GM23338 (cell line): ENCODE data around the gene OR10G7. TPM values are rescaled to one million over a fixed set of nuclear protein-coding genes. Genes with fewer than 3 reads are reported as not detected.
"Not testable (repeated sequence)": the region's sequence is repeated elsewhere in the genome, so short reads cannot be mapped to it uniquely, and the experiment has no call there.

ENCODE experiments used
- ATAC-seq: fragments of 200-7000 bp; cut with Tn5 transposase; 3 replicates; pipeline ENCODE4 v1.9.1; 2020
- DNase-seq: peaks from one replicate; pipeline ENCODE4 v3.0.0-alpha.2; 2015; ENCODE audit warnings: low spot score
- H2AFZ ChIP-seq: fragments of 200-600 bp; sonication (generic); 2 replicates; pipeline ENCODE4 v1.8.0; 2016; ENCODE audit warnings: antibody characterized with exemption, mild to moderate bottlenecking, moderate library complexity
- H3F3A ChIP-seq: fragments of 200-600 bp; sonication (generic); replicated peaks from 2 replicates; pipeline ENCODE4 v1.8.0; 2017; ENCODE audit warnings: antibody characterized with exemption, mixed run types, low read depth
- H3K27ac ChIP-seq: fragments of 200-600 bp; sonication (generic); 2 replicates; pipeline ENCODE4 v1.6.1; 2016; ENCODE audit warnings: low read depth
- H3K27me3 ChIP-seq: fragments of 200-600 bp; sonication (generic); 2 replicates; pipeline ENCODE4 v1.8.0; 2016; ENCODE audit warnings: mild to moderate bottlenecking, mixed run types, moderate library complexity; ENCODE audit not compliant: insufficient read depth
- H3K36me3 ChIP-seq: fragments of 200-600 bp; sonication (generic); 2 replicates; pipeline ENCODE4 v1.8.0; 2016; ENCODE audit warnings: mild to moderate bottlenecking; ENCODE audit not compliant: insufficient read depth
- H3K4me1 ChIP-seq: fragments of 200-600 bp; sonication (generic); 2 replicates; pipeline ENCODE4 v1.8.0; 2016; ENCODE audit warnings: mild to moderate bottlenecking, moderate library complexity; ENCODE audit not compliant: insufficient read depth
- H3K4me2 ChIP-seq: fragments of 200-600 bp; sonication (generic); 2 replicates; pipeline ENCODE4 v1.7.1; 2017; ENCODE audit warnings: mixed run types
- H3K4me3 ChIP-seq: fragments of 200-600 bp; sonication (generic); 2 replicates; pipeline ENCODE4 v1.6.1; 2016; ENCODE audit warnings: mixed run types
- H3K79me2 ChIP-seq: fragments of 200-600 bp; sonication (generic); replicated peaks from 2 replicates; pipeline ENCODE4 v1.8.0; 2017; ENCODE audit warnings: mild to moderate bottlenecking; ENCODE audit not compliant: insufficient read depth
- H3K9me2 ChIP-seq: fragments of 200-600 bp; sonication (generic); 2 replicates; pipeline ENCODE4 v1.8.0; 2017; ENCODE audit not compliant: insufficient read depth
- H4K20me1 ChIP-seq: fragments of 200-600 bp; sonication (generic); replicated peaks from 2 replicates; pipeline ENCODE4 v1.8.0; 2017; ENCODE audit warnings: mild to moderate bottlenecking; ENCODE audit not compliant: insufficient read depth
- H3K27ac Mint-ChIP-seq: 2 replicates; pipeline ENCODE4 v1.8.0; 2020; ENCODE audit warnings: inconsistent platforms, mild to moderate bottlenecking, moderate library complexity, mixed read lengths
- H3K27me3 Mint-ChIP-seq: 3 replicates; pipeline ENCODE4 v1.8.0; 2022; ENCODE audit warnings: low read depth, mild to moderate bottlenecking, moderate library complexity, mixed read lengths, inconsistent platforms; ENCODE audit not compliant: insufficient read depth, poor library complexity
- H3K36me3 Mint-ChIP-seq: 3 replicates; pipeline ENCODE4 v1.8.0; 2021; ENCODE audit warnings: low read depth, mild to moderate bottlenecking, inconsistent platforms, moderate library complexity, mixed read lengths
- H3K4me1 Mint-ChIP-seq: 3 replicates; pipeline ENCODE4 v1.8.0; 2020; ENCODE audit warnings: mild to moderate bottlenecking, inconsistent platforms, mixed read lengths
- H3K4me3 Mint-ChIP-seq: 3 replicates; pipeline ENCODE4 v1.8.0; 2021; ENCODE audit warnings: moderate library complexity, mild to moderate bottlenecking, inconsistent platforms, mixed read lengths
- H3K9me3 Mint-ChIP-seq: 3 replicates; pipeline ENCODE4 v1.8.0; 2020; ENCODE audit warnings: moderate library complexity, mild to moderate bottlenecking, inconsistent platforms, mixed read lengths
- CREB1 ChIP-seq: fragments of 250-450 bp; sonication (Bioruptor Pico); IDR thresholded peaks from 2 replicates; pipeline ENCODE4 v1.5.0; 2020; ENCODE audit warnings: low read depth, mild to moderate bottlenecking, moderate library complexity
- JUNB ChIP-seq: IDR thresholded peaks from one replicate; pipeline ENCODE4 v1.6.1; 2016; ENCODE audit warnings: antibody characterized with exemption; ENCODE audit not compliant: unreplicated experiment
- POLR2AphosphoS5 ChIP-seq: IDR thresholded peaks from 2 replicates; pipeline ENCODE4 v1.6.1; 2016; ENCODE audit warnings: antibody characterized with exemption, low read depth
- STAT1 ChIP-seq: IDR thresholded peaks from one replicate; pipeline ENCODE4 v1.6.1; 2016; ENCODE audit warnings: antibody characterized with exemption; ENCODE audit not compliant: unreplicated experiment
- ZNF331 ChIP-seq: fragments of 250-450 bp; sonication (Bioruptor Pico); IDR thresholded peaks from 2 replicates; pipeline ENCODE4 v1.5.0; 2020; ENCODE audit warnings: low read depth, mild to moderate bottlenecking, moderate library complexity
- polyA plus RNA-seq: library from polyadenylated mRNA; unstranded; fragments of >200 nt; fragmentation: Nextera tagmentation; extraction: Ambion mirVana; gene quantifications from 2 replicates; pipeline ENCODE4 v1.2.1, GENCODE V29; 2016
- total RNA-seq: library from RNA; depleted of rRNA; stranded (reverse); fragments of >200 nt; shearing (Covaris generic); gene quantifications from 2 replicates; pipeline ENCODE4 v1.2.3, GENCODE V29; 2014
- TF ChIP-seq, protein P1 (sequence below): fragments of 250-450 bp; sonication (Bioruptor Pico); IDR thresholded peaks from 2 replicates; pipeline ENCODE4 v1.5.0; 2020; ENCODE audit warnings: mild to moderate bottlenecking, moderate library complexity
- TF ChIP-seq, protein P2 (sequence below), 2 experiments: fragments of 200-600 bp in 1 of 2; sonication (generic) in 1 of 2; conservative IDR thresholded peaks; 2 replicates each; pipeline versions ENCODE4 v1.5.1 to v1.6.1; 2016 to 2017; ENCODE audit warnings: antibody characterized with exemption in 2 of 2, low read depth in 2 of 2, mild to moderate bottlenecking in 2 of 2, moderate library complexity in 1 of 2
- TF ChIP-seq, protein P3 (sequence below): IDR thresholded peaks from 2 replicates; pipeline ENCODE4 v1.6.1; 2016; ENCODE audit warnings: antibody characterized with exemption
- TF ChIP-seq, protein P4 (sequence below): IDR thresholded peaks from one replicate; pipeline ENCODE4 v1.6.1; 2018; ENCODE audit warnings: antibody characterized with exemption; ENCODE audit not compliant: unreplicated experiment

OR10G7 gene
- total and polyA plus RNA-seq, 2 experiments from 2014 or later, result not detected

DNA sequence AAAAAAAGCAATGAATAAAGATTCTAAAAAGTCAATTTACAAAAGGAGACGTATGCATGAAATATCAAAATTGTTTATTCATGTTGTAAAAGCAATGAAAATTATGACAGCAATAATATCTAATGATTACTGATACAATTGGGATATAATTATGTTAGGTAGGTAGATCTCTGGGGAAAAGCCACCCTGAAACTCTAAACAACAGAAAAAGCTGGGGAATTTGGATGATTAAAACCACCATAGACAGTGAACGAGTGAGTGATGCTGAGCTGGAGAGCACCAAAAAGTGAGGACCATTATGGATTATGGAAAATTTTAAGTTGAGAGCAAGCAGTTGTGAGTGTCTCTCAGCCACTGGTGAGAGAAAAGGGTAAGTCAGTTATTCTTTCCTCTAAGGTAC is 14.6 kb downstream of the OR10G7 start, which contains the start of gene OR10G8 (continued):
- TF ChIP-seq, protein P1, sequence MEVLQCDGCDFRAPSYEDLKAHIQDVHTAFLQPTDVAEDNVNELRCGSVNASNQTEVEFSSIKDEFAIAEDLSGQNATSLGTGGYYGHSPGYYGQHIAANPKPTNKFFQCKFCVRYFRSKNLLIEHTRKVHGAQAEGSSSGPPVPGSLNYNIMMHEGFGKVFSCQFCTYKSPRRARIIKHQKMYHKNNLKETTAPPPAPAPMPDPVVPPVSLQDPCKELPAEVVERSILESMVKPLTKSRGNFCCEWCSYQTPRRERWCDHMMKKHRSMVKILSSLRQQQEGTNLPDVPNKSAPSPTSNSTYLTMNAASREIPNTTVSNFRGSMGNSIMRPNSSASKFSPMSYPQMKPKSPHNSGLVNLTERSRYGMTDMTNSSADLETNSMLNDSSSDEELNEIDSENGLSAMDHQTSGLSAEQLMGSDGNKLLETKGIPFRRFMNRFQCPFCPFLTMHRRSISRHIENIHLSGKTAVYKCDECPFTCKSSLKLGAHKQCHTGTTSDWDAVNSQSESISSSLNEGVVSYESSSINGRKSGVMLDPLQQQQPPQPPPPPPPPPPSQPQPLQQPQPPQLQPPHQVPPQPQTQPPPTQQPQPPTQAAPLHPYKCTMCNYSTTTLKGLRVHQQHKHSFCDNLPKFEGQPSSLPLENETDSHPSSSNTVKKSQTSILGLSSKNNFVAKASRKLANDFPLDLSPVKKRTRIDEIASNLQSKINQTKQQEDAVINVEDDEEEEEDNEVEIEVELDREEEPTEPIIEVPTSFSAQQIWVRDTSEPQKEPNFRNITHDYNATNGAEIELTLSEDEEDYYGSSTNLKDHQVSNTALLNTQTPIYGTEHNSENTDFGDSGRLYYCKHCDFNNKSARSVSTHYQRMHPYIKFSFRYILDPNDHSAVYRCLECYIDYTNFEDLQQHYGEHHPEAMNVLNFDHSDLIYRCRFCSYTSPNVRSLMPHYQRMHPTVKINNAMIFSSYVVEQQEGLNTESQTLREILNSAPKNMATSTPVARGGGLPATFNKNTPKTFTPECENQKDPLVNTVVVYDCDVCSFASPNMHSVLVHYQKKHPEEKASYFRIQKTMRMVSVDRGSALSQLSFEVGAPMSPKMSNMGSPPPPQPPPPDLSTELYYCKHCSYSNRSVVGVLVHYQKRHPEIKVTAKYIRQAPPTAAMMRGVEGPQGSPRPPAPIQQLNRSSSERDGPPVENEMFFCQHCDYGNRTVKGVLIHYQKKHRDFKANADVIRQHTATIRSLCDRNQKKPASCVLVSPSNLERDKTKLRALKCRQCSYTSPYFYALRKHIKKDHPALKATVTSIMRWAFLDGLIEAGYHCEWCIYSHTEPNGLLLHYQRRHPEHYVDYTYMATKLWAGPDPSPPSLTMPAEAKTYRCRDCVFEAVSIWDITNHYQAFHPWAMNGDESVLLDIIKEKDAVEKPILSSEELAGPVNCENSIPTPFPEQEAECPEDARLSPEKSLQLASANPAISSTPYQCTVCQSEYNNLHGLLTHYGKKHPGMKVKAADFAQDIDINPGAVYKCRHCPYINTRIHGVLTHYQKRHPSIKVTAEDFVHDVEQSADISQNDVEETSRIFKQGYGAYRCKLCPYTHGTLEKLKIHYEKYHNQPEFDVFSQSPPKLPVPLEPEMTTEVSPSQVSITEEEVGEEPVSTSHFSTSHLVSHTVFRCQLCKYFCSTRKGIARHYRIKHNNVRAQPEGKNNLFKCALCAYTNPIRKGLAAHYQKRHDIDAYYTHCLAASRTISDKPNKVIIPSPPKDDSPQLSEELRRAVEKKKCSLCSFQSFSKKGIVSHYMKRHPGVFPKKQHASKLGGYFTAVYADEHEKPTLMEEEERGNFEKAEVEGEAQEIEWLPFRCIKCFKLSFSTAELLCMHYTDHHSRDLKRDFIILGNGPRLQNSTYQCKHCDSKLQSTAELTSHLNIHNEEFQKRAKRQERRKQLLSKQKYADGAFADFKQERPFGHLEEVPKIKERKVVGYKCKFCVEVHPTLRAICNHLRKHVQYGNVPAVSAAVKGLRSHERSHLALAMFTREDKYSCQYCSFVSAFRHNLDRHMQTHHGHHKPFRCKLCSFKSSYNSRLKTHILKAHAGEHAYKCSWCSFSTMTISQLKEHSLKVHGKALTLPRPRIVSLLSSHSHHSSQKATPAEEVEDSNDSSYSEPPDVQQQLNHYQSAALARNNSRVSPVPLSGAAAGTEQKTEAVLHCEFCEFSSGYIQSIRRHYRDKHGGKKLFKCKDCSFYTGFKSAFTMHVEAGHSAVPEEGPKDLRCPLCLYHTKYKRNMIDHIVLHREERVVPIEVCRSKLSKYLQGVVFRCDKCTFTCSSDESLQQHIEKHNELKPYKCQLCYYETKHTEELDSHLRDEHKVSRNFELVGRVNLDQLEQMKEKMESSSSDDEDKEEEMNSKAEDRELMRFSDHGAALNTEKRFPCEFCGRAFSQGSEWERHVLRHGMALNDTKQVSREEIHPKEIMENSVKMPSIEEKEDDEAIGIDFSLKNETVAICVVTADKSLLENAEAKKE (CRISPR knock-in tag), result no peak
- TF ChIP-seq, protein P2, sequence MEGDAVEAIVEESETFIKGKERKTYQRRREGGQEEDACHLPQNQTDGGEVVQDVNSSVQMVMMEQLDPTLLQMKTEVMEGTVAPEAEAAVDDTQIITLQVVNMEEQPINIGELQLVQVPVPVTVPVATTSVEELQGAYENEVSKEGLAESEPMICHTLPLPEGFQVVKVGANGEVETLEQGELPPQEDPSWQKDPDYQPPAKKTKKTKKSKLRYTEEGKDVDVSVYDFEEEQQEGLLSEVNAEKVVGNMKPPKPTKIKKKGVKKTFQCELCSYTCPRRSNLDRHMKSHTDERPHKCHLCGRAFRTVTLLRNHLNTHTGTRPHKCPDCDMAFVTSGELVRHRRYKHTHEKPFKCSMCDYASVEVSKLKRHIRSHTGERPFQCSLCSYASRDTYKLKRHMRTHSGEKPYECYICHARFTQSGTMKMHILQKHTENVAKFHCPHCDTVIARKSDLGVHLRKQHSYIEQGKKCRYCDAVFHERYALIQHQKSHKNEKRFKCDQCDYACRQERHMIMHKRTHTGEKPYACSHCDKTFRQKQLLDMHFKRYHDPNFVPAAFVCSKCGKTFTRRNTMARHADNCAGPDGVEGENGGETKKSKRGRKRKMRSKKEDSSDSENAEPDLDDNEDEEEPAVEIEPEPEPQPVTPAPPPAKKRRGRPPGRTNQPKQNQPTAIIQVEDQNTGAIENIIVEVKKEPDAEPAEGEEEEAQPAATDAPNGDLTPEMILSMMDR (conservative IDR thresholded peaks at IDR 0.05; ENCODE audit: low read depth in 2 of 2), result no peak
- TF ChIP-seq, protein P3, sequence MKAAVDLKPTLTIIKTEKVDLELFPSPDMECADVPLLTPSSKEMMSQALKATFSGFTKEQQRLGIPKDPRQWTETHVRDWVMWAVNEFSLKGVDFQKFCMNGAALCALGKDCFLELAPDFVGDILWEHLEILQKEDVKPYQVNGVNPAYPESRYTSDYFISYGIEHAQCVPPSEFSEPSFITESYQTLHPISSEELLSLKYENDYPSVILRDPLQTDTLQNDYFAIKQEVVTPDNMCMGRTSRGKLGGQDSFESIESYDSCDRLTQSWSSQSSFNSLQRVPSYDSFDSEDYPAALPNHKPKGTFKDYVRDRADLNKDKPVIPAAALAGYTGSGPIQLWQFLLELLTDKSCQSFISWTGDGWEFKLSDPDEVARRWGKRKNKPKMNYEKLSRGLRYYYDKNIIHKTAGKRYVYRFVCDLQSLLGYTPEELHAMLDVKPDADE, result no peak
- no peak for TF ChIP-seq POLR2AphosphoS5
- no peak for TF ChIP-seq ZNF331 (CRISPR knock-in tag)
- no peak for TF ChIP-seq JUNB
- TF ChIP-seq CREB1, result no peak
- TF ChIP-seq, protein P4, sequence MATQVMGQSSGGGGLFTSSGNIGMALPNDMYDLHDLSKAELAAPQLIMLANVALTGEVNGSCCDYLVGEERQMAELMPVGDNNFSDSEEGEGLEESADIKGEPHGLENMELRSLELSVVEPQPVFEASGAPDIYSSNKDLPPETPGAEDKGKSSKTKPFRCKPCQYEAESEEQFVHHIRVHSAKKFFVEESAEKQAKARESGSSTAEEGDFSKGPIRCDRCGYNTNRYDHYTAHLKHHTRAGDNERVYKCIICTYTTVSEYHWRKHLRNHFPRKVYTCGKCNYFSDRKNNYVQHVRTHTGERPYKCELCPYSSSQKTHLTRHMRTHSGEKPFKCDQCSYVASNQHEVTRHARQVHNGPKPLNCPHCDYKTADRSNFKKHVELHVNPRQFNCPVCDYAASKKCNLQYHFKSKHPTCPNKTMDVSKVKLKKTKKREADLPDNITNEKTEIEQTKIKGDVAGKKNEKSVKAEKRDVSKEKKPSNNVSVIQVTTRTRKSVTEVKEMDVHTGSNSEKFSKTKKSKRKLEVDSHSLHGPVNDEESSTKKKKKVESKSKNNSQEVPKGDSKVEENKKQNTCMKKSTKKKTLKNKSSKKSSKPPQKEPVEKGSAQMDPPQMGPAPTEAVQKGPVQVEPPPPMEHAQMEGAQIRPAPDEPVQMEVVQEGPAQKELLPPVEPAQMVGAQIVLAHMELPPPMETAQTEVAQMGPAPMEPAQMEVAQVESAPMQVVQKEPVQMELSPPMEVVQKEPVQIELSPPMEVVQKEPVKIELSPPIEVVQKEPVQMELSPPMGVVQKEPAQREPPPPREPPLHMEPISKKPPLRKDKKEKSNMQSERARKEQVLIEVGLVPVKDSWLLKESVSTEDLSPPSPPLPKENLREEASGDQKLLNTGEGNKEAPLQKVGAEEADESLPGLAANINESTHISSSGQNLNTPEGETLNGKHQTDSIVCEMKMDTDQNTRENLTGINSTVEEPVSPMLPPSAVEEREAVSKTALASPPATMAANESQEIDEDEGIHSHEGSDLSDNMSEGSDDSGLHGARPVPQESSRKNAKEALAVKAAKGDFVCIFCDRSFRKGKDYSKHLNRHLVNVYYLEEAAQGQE, result no peak
- no peak for TF ChIP-seq STAT1

DNA sequence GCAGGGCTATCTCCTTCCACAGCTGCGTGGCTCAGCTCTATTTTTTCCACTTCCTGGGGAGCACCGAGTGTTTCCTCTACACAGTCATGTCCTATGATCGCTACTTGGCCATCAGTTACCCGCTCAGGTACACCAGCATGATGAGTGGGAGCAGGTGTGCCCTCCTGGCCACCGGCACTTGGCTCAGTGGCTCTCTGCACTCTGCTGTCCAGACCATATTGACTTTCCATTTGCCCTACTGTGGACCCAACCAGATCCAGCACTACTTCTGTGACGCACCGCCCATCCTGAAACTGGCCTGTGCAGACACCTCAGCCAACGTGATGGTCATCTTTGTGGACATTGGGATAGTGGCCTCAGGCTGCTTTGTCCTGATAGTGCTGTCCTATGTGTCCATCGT is 25.3 kb downstream of the OR10G7 start:
- H4K20me1 ChIP-seq, H3K27ac Mint-ChIP-seq, H2AFZ ChIP-seq, H3K27me3 Mint-ChIP-seq, DNase-seq, H3K27me3 ChIP-seq, H3K36me3 Mint-ChIP-seq, H3K4me3 ChIP-seq, H3K36me3 ChIP-seq, H3K9me3 Mint-ChIP-seq, H3K4me1 ChIP-seq, H3F3A ChIP-seq, H3K27ac ChIP-seq, H3K79me2 ChIP-seq, H3K9me2 ChIP-seq, H3K4me2 ChIP-seq, H3K4me3 Mint-ChIP-seq, ATAC-seq: not testable (repeated sequence)
- peaks cover 13% of the 10 kb centered on the region for H3K4me1 Mint-ChIP-seq
